ENCODE measurements around the gene AQP7. TPM values are rescaled to one million over a fixed set of nuclear protein-coding genes. Genes with fewer than 3 reads are reported as not detected.

AQP7 gene
- total and polyA plus RNA-seq, 9 of the 15 experiments (the other 6 are each of a cell fraction or from before 2014, with no cell fraction given): 0.04 to 0.53 (median 0.07) TPM; not detected in 4

- TF ChIP-seq ZNF318 (IDR thresholded peaks at IDR 0.05; ENCODE audit: borderline replicate concordance in 1 of 2, low read depth in 1 of 2): no peak
- TF ChIP-seq OTX1 (CRISPR knock-in tag; IDR thresholded peaks at IDR 0.05): no peak
- peak; percentile 73 to 86; a peak in 3 of 4 replicates for TF ChIP-seq KDM1A (IDR thresholded peaks at IDR 0.05)
- TF ChIP-seq ZNF184 (CRISPR knock-in tag; IDR thresholded peaks at IDR 0.05): no peak
- no peak for TF ChIP-seq ZNF133 (CRISPR knock-in tag; IDR thresholded peaks at IDR 0.05)
- TF ChIP-seq ZNF639 (CRISPR knock-in tag; conservative IDR thresholded peaks at IDR 0.05 in 1 of 2, IDR thresholded peaks at IDR 0.05 in 1 of 2): 0 out of 4 replicates have a peak, but pooled peaks of 1 of the 2 experiments have one; percentile 51
- TF ChIP-seq E2F1 (CRISPR knock-in tag; IDR thresholded peaks at IDR 0.05): no peak
- peak; percentile 95 for TF ChIP-seq EGR1 (conservative IDR thresholded peaks at IDR 0.05)
- TF ChIP-seq C11orf30 (IDR thresholded peaks at IDR 0.05; ENCODE audit: low read depth): peak; percentile 76
- peak; percentile 50 for TF ChIP-seq NFE2 (IDR thresholded peaks at IDR 0.05; ENCODE audit: low read depth)
- peak; percentile 22; the same call in 1 of the 2 replicates for TF ChIP-seq JUND (IDR thresholded peaks at IDR 0.05; ENCODE audit: borderline replicate concordance, low read depth, low read length)
- TF ChIP-seq JUND (tag; IDR thresholded peaks at IDR 0.05; ENCODE audit: borderline replicate concordance, low read depth, low read length): no peak; the same call in 2 of the 3 replicates
- TF ChIP-seq SMARCE1 (IDR thresholded peaks at IDR 0.05): 0 out of 2 replicates have a peak, but pooled peaks have one; percentile 19
- TF ChIP-seq MAFK (IDR thresholded peaks at IDR 0.05; ENCODE audit: low read length): peak; percentile 41; the same call in 1 of the 2 replicates
- no peak for TF ChIP-seq ZNF239 (CRISPR knock-in tag; IDR thresholded peaks at IDR 0.05)
Measured at GRCh38 chr9:33375841-33376321, 26.5 kb downstream of the AQP7 start (continued).
